ENCODE data around the gene ABCC1.

- TF ChIP-seq MYNN (tag by site-specific recombination; IDR thresholded peaks at IDR 0.05; ENCODE audit: borderline replicate concordance): no peak
- TF ChIP-seq CTCF (tag by site-specific recombination; IDR thresholded peaks at IDR 0.05): no peak
- no peak for TF ChIP-seq ZBTB1 (tag by site-specific recombination; IDR thresholded peaks at IDR 0.05)
- no peak for TF ChIP-seq ZNF560 (tag by site-specific recombination; IDR thresholded peaks at IDR 0.05; ENCODE audit: borderline replicate concordance)
- no peak for TF ChIP-seq KLF10 (tag by site-specific recombination; IDR thresholded peaks at IDR 0.05)
- TF ChIP-seq ZSCAN30 (tag by site-specific recombination; IDR thresholded peaks at IDR 0.05): no peak
- no peak for TF ChIP-seq ZNF664 (tag by site-specific recombination; IDR thresholded peaks at IDR 0.05)
- no peak for TF ChIP-seq SALL2 (tag by site-specific recombination; IDR thresholded peaks at IDR 0.05; ENCODE audit: borderline replicate concordance)
- TF ChIP-seq ZBTB20 (tag by site-specific recombination; IDR thresholded peaks at IDR 0.05): no peak
- no peak for TF ChIP-seq GLI4 (tag by site-specific recombination; IDR thresholded peaks at IDR 0.05)
- TF ChIP-seq, protein P1, sequence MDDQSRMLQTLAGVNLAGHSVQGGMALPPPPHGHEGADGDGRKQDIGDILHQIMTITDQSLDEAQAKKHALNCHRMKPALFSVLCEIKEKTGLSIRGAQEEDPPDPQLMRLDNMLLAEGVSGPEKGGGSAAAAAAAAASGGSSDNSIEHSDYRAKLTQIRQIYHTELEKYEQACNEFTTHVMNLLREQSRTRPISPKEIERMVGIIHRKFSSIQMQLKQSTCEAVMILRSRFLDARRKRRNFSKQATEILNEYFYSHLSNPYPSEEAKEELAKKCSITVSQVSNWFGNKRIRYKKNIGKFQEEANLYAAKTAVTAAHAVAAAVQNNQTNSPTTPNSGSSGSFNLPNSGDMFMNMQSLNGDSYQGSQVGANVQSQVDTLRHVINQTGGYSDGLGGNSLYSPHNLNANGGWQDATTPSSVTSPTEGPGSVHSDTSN (CRISPR knock-in tag; IDR thresholded peaks at IDR 0.05): no peak
- TF ChIP-seq ZNF239 (tag by site-specific recombination; IDR thresholded peaks at IDR 0.05): no peak
- no peak for TF ChIP-seq ZNF362 (tag by site-specific recombination; IDR thresholded peaks at IDR 0.05)
- TF ChIP-seq TCF7L2 (IDR thresholded peaks at IDR 0.05; ENCODE audit: borderline replicate concordance, low read depth, low read length): no peak
Observed at GRCh38 chr16:15970743-15971439, 21.5 kb downstream of the ABCC1 start.
